Measurements from ENCODE around the gene RPL14. TPM values are rescaled to one million over a fixed set of nuclear protein-coding genes. Genes with fewer than 3 reads are reported as not detected.

RPL14 gene
- total RNA-seq, 2 donors from 2014 or later, result 182 to 247 TPM

- H3K27me3 ChIP-seq, result no peaks in the 10 kb centered on the region
- no peak for DNase-seq (ENCODE audit: low spot score)
- no peak for TF ChIP-seq CTCF (IDR thresholded peaks at IDR 0.05)
- H3K27ac ChIP-seq, result no peak overlapping the region
- no peaks in the 10 kb centered on the region for H3K9me3 ChIP-seq
- peaks cover 52% of the 10 kb centered on the region for H3K36me3 ChIP-seq
- H3K4me1 ChIP-seq, result no peaks in the 10 kb centered on the region
- no peak overlapping the region for H3K4me3 ChIP-seq
Measured at GRCh38 chr3:40464339-40465110, 7.4 kb downstream of the RPL14 start.

GRCh38 chr3:40465111-40465407, 7.9 kb downstream of the RPL14 start:
- peaks cover 48% of the 10 kb centered on the region for H3K36me3 ChIP-seq

GRCh38 chr3:40465456-40465855, 8.3 kb downstream of the RPL14 start:
- H3K27ac ChIP-seq, result no peak overlapping the region
- no peak overlapping the region for H3K4me3 ChIP-seq
- no peaks in the 10 kb centered on the region for H3K27me3 ChIP-seq
- TF ChIP-seq CTCF (IDR thresholded peaks at IDR 0.05), result no peak
- H3K36me3 ChIP-seq, result peaks cover 44% of the 10 kb centered on the region
- no peaks in the 10 kb centered on the region for H3K4me1 ChIP-seq
- DNase-seq (ENCODE audit: low spot score), result no peak
- H3K9me3 ChIP-seq, result no peaks in the 10 kb centered on the region

More at GRCh38 chr3:40465111-40465407, 7.9 kb downstream of the RPL14 start:
- H3K4me3 ChIP-seq, result no peak overlapping the region
- no peak overlapping the region for H3K27ac ChIP-seq
- H3K27me3 ChIP-seq, result no peaks in the 10 kb centered on the region
- no peak for DNase-seq (ENCODE audit: low spot score)
- H3K4me1 ChIP-seq, result no peaks in the 10 kb centered on the region
- H3K9me3 ChIP-seq, result no peaks in the 10 kb centered on the region
- TF ChIP-seq CTCF (IDR thresholded peaks at IDR 0.05), result no peak

GRCh38 chr3:40468018-40468417, 10.9 kb downstream of the RPL14 start:
- H3K4me3 ChIP-seq, result no peak overlapping the region
- DNase-seq (ENCODE audit: low spot score), result no peak
- H3K36me3 ChIP-seq, result peaks cover 19% of the 10 kb centered on the region
- H3K9me3 ChIP-seq, result no peaks in the 10 kb centered on the region
- no peak for TF ChIP-seq CTCF (IDR thresholded peaks at IDR 0.05)
- no peaks in the 10 kb centered on the region for H3K4me1 ChIP-seq
- no peak overlapping the region for H3K27ac ChIP-seq
- H3K27me3 ChIP-seq, result no peaks in the 10 kb centered on the region

GRCh38 chr3:40470701-40471100, 13.6 kb downstream of the RPL14 start:
- no peak overlapping the region for H3K4me3 ChIP-seq
- DNase-seq (ENCODE audit: low spot score), result no peak
- H3K4me1 ChIP-seq, result no peaks in the 10 kb centered on the region
- H3K27me3 ChIP-seq, result no peaks in the 10 kb centered on the region
- H3K9me3 ChIP-seq, result no peaks in the 10 kb centered on the region
- TF ChIP-seq CTCF (IDR thresholded peaks at IDR 0.05), result no peak
- no peak overlapping the region for H3K27ac ChIP-seq
- peaks cover 4% of the 10 kb centered on the region for H3K36me3 ChIP-seq

Data from right atrium auricular region (tissue), 2 donors.